ENCODE data around the gene NDC80.
"Not testable (repeated sequence)": the region's sequence is repeated elsewhere in the genome, so short reads cannot be mapped to it uniquely, and the experiment has no call there.

Gene NDC80

GRCh38 chr18:2657788-2658458 lies 86.6 kb downstream of the NDC80 start:
- no peaks in the 10 kb centered on the region for H3K9me3 ChIP-seq (ENCODE audit: control insufficient read depth, low read length)
- DNase-seq: no peak
- H3K36me3 ChIP-seq (ENCODE audit: control insufficient read depth, insufficient read depth, low read length): peaks cover 6% of the 10 kb centered on the region
- H3K4me3 ChIP-seq (ENCODE audit: insufficient read depth, low read depth, low read length, poor library complexity, severe bottlenecking): peak overlapping the region; percentile 98
- H3K27me3 ChIP-seq (replicated peaks; ENCODE audit: control insufficient read depth, insufficient read depth, low read length, poor library complexity, severe bottlenecking): no peaks in the 10 kb centered on the region
- H3K27ac ChIP-seq (ENCODE audit: insufficient read depth, low read length, poor library complexity, severe bottlenecking): peak overlapping the region; percentile 99
- H3K4me1 ChIP-seq (ENCODE audit: control insufficient read depth, insufficient read depth, low read length, poor library complexity, severe bottlenecking): peaks cover 23% of the 10 kb centered on the region

- H3K9me3 ChIP-seq (ENCODE audit: control insufficient read depth, low read length); H3K4me3 ChIP-seq (ENCODE audit: insufficient read depth, low read depth, low read length, poor library complexity, severe bottlenecking); H3K27ac ChIP-seq (ENCODE audit: insufficient read depth, low read length, poor library complexity, severe bottlenecking); DNase-seq; H3K36me3 ChIP-seq (ENCODE audit: control insufficient read depth, insufficient read depth, low read length); H3K27me3 ChIP-seq (replicated peaks; ENCODE audit: control insufficient read depth, insufficient read depth, low read length, poor library complexity, severe bottlenecking): not testable (repeated sequence)
- peaks cover 34% of the 10 kb centered on the region for H3K4me1 ChIP-seq (ENCODE audit: control insufficient read depth, insufficient read depth, low read length, poor library complexity, severe bottlenecking)
These were observed 89.5 kb downstream of the NDC80 start for GRCh38 chr18:2660849-2661248.

GRCh38 chr18:2662288-2662687 lies 90.9 kb downstream of the NDC80 start:
- Histone ChIP-seq H3K36me3 (ENCODE audit: control insufficient read depth, insufficient read depth, low read length) (peaks cover 11% of the 10 kb centered on the region), H3K4me1 (ENCODE audit: control insufficient read depth, insufficient read depth, low read length, poor library complexity, severe bottlenecking) (peaks cover 34% of the 10 kb centered on the region)
- H3K27ac ChIP-seq (ENCODE audit: insufficient read depth, low read length, poor library complexity, severe bottlenecking); H3K9me3 ChIP-seq (ENCODE audit: control insufficient read depth, low read length); H3K27me3 ChIP-seq (replicated peaks; ENCODE audit: control insufficient read depth, insufficient read depth, low read length, poor library complexity, severe bottlenecking); DNase-seq; H3K4me3 ChIP-seq (ENCODE audit: insufficient read depth, low read depth, low read length, poor library complexity, severe bottlenecking): not testable (repeated sequence)

- DNase-seq: no peak
- Histone ChIP-seq H3K36me3 (ENCODE audit: control insufficient read depth, insufficient read depth, low read length) (peaks cover 16% of the 10 kb centered on the region), H3K27me3 (replicated peaks; ENCODE audit: control insufficient read depth, insufficient read depth, low read length, poor library complexity, severe bottlenecking) (no peaks in the 10 kb centered on the region), H3K4me1 (ENCODE audit: control insufficient read depth, insufficient read depth, low read length, poor library complexity, severe bottlenecking) (peaks cover 34% of the 10 kb centered on the region), H3K9me3 (ENCODE audit: control insufficient read depth, low read length) (no peaks in the 10 kb centered on the region), H3K27ac (ENCODE audit: insufficient read depth, low read length, poor library complexity, severe bottlenecking) (no peak overlapping the region), H3K4me3 (ENCODE audit: insufficient read depth, low read depth, low read length, poor library complexity, severe bottlenecking) (peak overlapping the region; percentile 17)
These were observed 91.6 kb downstream of the NDC80 start for GRCh38 chr18:2662990-2663389.
